GM18951 (cell line): Measurements from ENCODE around the gene CDC6.

Source experiments
- POLR2A ChIP-seq: IDR thresholded peaks from 4 replicates; pipeline ENCODE4 v1.6.1; 2011; ENCODE audit warnings: mild to moderate bottlenecking; ENCODE audit not compliant: insufficient read length, insufficient read depth; ENCODE audit errors: extremely low read depth
- in situ Hi-C: fragments of 300-500 bp; cut with MboI; formaldehyde crosslinking; loops from one replicate; pipeline ENCODE4 v1.12.0; 2022; ENCODE audit warnings: low sequenced_read_pairs, mixed read lengths, inconsistent platforms; ENCODE audit not compliant: unreplicated experiment

CDC6 gene

GRCh38 chr17:40268141-40268712 lies 19.5 kb upstream of the CDC6 start:
- no peak for TF ChIP-seq POLR2A
- in situ Hi-C loops: no loop called here

GRCh38 chr17:40278414-40278813 lies 9.3 kb upstream of the CDC6 start:
- TF ChIP-seq POLR2A: no peak
- in situ Hi-C loops: no loop called here

- in situ Hi-C loops: no loop called here
- no peak for TF ChIP-seq POLR2A
These were observed 8.3 kb upstream of the CDC6 start for GRCh38 chr17:40279402-40279801.

GRCh38 chr17:40281663-40282062 lies 6.0 kb upstream of the CDC6 start:
- no peak for TF ChIP-seq POLR2A
- in situ Hi-C loops: no loop called here

- no peak for TF ChIP-seq POLR2A
- in situ Hi-C loops: no loop called here
These were observed 4.0 kb upstream of the CDC6 start for GRCh38 chr17:40283662-40284061.

- no peak for TF ChIP-seq POLR2A
- in situ Hi-C loops: no loop called here
These were observed 3.5 kb upstream of the CDC6 start for GRCh38 chr17:40284085-40284713.

GRCh38 chr17:40286473-40286872 lies 1.2 kb upstream of the CDC6 start:
- in situ Hi-C loops: no loop called here
- no peak for TF ChIP-seq POLR2A

- TF ChIP-seq POLR2A: no peak
- in situ Hi-C loops: no loop called here
These were observed 553 bp upstream of the CDC6 start for GRCh38 chr17:40287159-40287493.

GRCh38 chr17:40290629-40291280 lies 3.1 kb downstream of the CDC6 start:
- in situ Hi-C loops: no loop called here
- TF ChIP-seq POLR2A: no peak

- in situ Hi-C loops: no loop called here
These were observed 3.6 kb downstream of the CDC6 start for GRCh38 chr17:40291281-40291664.

GRCh38 chr17:40293363-40293762 lies 5.7 kb downstream of the CDC6 start:
- in situ Hi-C loops: no loop called here
- TF ChIP-seq POLR2A: no peak

More at GRCh38 chr17:40291281-40291664, 3.6 kb downstream of the CDC6 start:
- TF ChIP-seq POLR2A: no peak

- no peak for TF ChIP-seq POLR2A
- in situ Hi-C loops: no loop called here
These were observed 8.1 kb downstream of the CDC6 start for GRCh38 chr17:40295488-40296436.

- in situ Hi-C loops: no loop called here
- no peak for TF ChIP-seq POLR2A
These were observed 9.8 kb downstream of the CDC6 start for GRCh38 chr17:40297511-40297910.
